Nephron (organoid): Measurements from ENCODE around the gene CPHXL.

Experiments used
- H3K27ac Mint-ChIP-seq, 3 experiments: 2 replicates each; pipeline ENCODE4 v1.8.0; 2020; ENCODE audit warnings: mixed read lengths in 3 of 3, mild to moderate bottlenecking in 2 of 3, moderate library complexity in 1 of 3
- H3K27me3 Mint-ChIP-seq: 2 replicates; pipeline ENCODE4 v1.8.0; 2021; ENCODE audit warnings: low read depth, mild to moderate bottlenecking, moderate library complexity, mixed read lengths
- H3K36me3 Mint-ChIP-seq: 2 replicates; pipeline ENCODE4 v1.8.0; 2020; ENCODE audit warnings: low read depth, mixed read lengths
- H3K4me1 Mint-ChIP-seq: 2 replicates; pipeline ENCODE4 v1.8.0; 2020; ENCODE audit warnings: mixed read lengths
- H3K4me3 Mint-ChIP-seq, 3 experiments: 2 replicates each; pipeline ENCODE4 v1.8.0; 2020; ENCODE audit warnings: mild to moderate bottlenecking in 3 of 3, mixed read lengths in 3 of 3, moderate library complexity in 2 of 3
- H3K9me3 Mint-ChIP-seq: 2 replicates; pipeline ENCODE4 v1.8.0; 2020; ENCODE audit warnings: mixed read lengths
- TF ChIP-seq, protein P1 (sequence below), 3 experiments: fragments of 200-600 bp; sonication (generic); IDR thresholded peaks; one replicate each; pipeline ENCODE4 v1.5.0; 2021; ENCODE audit warnings: antibody characterized with exemption in 3 of 3; ENCODE audit not compliant: unreplicated experiment in 3 of 3

CPHXL gene

DNA sequence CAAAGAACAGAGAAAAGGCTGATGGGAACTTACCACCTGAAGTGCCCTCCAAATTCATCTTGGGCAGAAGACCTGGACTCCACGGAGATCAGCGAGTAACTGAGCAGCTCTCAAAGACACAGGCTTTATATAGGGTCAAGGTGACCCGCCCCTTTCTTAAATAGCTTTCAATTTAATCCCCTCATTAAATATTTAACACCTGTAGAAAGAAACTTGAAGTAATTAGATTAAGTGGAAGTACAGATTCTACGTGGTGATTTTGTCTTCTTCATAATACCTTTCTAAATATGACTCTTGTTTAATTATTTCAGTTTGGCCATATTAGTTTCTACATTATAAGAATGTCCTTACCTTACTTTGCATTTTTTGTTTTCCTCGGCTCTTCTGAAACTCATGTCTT, 24.9 kb downstream of the CPHXL start, which contains the start of gene DUXB:
DUXB (minus strand) TSS at position 101 of the 400 bp plus-strand sequence; CDS start at position 58, 43 bp downstream.
- peaks cover 4% of the 10 kb centered on the region for H3K9me3 Mint-ChIP-seq
- H3K4me1 Mint-ChIP-seq, result no peaks in the 10 kb centered on the region
- TF ChIP-seq, protein P1, sequence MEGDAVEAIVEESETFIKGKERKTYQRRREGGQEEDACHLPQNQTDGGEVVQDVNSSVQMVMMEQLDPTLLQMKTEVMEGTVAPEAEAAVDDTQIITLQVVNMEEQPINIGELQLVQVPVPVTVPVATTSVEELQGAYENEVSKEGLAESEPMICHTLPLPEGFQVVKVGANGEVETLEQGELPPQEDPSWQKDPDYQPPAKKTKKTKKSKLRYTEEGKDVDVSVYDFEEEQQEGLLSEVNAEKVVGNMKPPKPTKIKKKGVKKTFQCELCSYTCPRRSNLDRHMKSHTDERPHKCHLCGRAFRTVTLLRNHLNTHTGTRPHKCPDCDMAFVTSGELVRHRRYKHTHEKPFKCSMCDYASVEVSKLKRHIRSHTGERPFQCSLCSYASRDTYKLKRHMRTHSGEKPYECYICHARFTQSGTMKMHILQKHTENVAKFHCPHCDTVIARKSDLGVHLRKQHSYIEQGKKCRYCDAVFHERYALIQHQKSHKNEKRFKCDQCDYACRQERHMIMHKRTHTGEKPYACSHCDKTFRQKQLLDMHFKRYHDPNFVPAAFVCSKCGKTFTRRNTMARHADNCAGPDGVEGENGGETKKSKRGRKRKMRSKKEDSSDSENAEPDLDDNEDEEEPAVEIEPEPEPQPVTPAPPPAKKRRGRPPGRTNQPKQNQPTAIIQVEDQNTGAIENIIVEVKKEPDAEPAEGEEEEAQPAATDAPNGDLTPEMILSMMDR (IDR thresholded peaks at IDR 0.05; ENCODE audit: unreplicated experiment in 3 of 3), result no peak
- no peak within 1 kb of the TSS for H3K27ac Mint-ChIP-seq
- no peak within 1 kb of the TSS for H3K4me3 Mint-ChIP-seq
- no peaks in the 10 kb centered on the region for H3K27me3 Mint-ChIP-seq
- no peaks in the 10 kb centered on the region for H3K36me3 Mint-ChIP-seq

DNA sequence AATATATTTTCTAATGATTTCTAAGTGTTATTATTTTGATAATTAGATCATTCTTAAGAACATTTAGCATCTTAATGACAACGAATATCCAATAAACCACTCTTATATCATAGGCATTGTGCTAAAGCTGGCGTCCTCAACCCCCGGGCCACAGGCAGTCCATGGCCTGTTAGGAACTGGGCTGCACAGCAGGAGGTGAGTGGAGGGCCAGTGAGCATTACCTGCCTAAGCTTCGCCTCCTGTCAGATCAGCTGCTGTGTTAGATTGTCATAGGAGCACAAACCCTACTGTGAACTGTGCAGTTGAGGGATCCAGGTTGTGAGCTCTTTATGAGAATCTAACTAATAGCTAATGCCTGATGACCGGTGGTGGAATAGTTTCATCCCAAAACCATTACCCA, 28.7 kb downstream of the CPHXL start:
- H3K36me3 Mint-ChIP-seq, result no peaks in the 10 kb centered on the region
- no peaks in the 10 kb centered on the region for H3K27me3 Mint-ChIP-seq
- H3K4me1 Mint-ChIP-seq, result no peaks in the 10 kb centered on the region
- H3K4me3 Mint-ChIP-seq, result no peak overlapping the region
- TF ChIP-seq, protein P1 (IDR thresholded peaks at IDR 0.05; ENCODE audit: unreplicated experiment in 3 of 3), result no peak
- no peak overlapping the region for H3K27ac Mint-ChIP-seq
- H3K9me3 Mint-ChIP-seq, result no peaks in the 10 kb centered on the region

DNA sequence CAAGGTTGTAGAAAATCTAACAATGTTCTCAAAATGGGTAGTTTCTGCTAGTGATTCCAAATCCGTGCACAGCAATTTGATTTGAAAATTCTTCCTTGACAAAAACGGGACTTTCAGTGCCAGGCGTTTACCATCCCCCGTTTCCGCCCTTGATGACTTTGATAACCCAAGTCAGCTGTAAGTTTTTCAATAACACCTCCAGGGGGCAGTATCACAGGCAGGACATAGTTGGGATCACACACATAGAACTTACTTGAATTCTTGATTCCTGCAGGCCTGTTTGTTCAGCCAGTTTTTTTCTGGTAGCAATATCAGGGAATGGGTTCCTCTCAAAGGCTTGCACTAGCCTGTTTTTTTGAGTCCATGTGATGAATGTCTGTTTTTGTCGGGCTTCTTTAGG, 30.6 kb downstream of the CPHXL start:
- TF ChIP-seq, protein P1 (IDR thresholded peaks at IDR 0.05; ENCODE audit: unreplicated experiment in 3 of 3), result no peak
- Mint-ChIP-seq H3K36me3 (no peaks in the 10 kb centered on the region), H3K4me1 (no peaks in the 10 kb centered on the region), H3K27ac (no peak overlapping the region), H3K27me3 (no peaks in the 10 kb centered on the region), H3K4me3 (no peak overlapping the region), H3K9me3 (peaks cover 5% of the 10 kb centered on the region)

DNA sequence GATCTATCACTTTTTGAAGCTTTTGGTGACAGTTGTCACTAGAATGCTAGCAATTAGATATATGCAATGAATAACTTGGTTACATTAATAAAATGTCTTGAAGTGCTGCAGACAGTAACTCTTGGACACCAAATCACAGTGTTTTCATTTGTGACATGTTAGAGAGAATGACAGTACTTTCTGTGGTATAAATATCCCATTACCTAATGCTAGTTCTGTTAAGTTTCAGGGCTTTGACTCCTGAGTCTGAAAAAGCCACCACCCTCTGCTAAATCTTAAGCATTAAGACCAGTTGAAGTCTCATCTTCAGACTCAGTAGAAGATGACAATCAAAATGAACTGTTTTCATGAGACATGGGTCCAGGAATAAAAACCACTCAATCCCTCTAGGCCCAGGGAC, 38.9 kb downstream of the CPHXL start:
- TF ChIP-seq, protein P1 (IDR thresholded peaks at IDR 0.05; ENCODE audit: unreplicated experiment in 3 of 3), result no peak
- Mint-ChIP-seq H3K27ac (no peak overlapping the region), H3K36me3 (peaks cover 19% of the 10 kb centered on the region), H3K4me1 (no peaks in the 10 kb centered on the region), H3K9me3 (peaks cover 35% of the 10 kb centered on the region), H3K27me3 (no peaks in the 10 kb centered on the region), H3K4me3 (no peak overlapping the region)

DNA sequence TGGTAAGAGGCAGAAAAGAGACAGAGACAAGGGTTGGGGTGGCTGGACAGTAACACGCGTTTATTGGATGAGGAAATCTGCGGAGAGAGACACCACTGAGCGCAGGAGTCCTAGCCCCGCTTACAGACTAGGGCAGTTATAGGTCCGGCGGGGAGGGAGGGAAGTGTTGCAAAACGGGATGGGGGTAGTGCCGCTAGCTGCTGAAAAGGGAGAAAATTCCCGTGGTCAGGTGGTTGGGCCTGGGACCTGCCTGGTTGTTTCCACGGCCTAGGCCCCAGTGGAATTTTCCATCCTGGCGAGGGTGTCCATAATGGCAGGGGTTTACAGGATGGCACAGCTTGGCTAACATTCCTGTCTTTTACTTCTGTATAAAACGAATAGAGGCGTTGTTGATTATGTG, 44.0 kb downstream of the CPHXL start:
- H3K9me3 Mint-ChIP-seq, result peaks cover 29% of the 10 kb centered on the region
- TF ChIP-seq, protein P1 (IDR thresholded peaks at IDR 0.05; ENCODE audit: unreplicated experiment in 3 of 3), result no peak
- no peaks in the 10 kb centered on the region for H3K27me3 Mint-ChIP-seq
- H3K4me3 Mint-ChIP-seq, result no peak overlapping the region
- H3K4me1 Mint-ChIP-seq, result no peaks in the 10 kb centered on the region
- no peak overlapping the region for H3K27ac Mint-ChIP-seq
- H3K36me3 Mint-ChIP-seq, result peaks cover 23% of the 10 kb centered on the region

DNA sequence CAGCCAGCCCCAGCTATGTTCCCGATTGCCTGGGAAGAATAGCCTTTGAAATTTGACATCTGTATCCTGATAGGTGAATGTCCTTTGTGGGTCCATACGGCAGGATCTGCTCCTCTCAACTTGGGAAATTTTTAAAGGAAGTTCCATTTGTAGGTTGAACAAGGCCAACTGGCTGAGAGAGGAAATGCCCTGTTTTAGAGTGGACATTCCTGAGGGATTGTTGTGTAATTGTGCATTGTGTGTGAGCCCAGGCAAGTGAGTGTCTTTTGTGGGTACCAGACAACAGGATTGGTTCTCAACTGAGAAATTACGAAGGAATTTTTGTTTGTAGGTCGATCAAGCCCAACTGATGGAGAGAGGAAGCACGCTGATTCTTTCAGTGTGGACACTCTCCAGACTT, 46.9 kb downstream of the CPHXL start:
- TF ChIP-seq, protein P1 (IDR thresholded peaks at IDR 0.05; ENCODE audit: unreplicated experiment in 3 of 3), result no peak
- H3K9me3 Mint-ChIP-seq, result peaks cover 21% of the 10 kb centered on the region
- H3K4me3 Mint-ChIP-seq, result no peak overlapping the region
- no peaks in the 10 kb centered on the region for H3K4me1 Mint-ChIP-seq
- H3K27me3 Mint-ChIP-seq, result no peaks in the 10 kb centered on the region
- H3K27ac Mint-ChIP-seq, result no peak overlapping the region
- H3K36me3 Mint-ChIP-seq, result peaks cover 25% of the 10 kb centered on the region
